Liver (tissue), 9 donors: ENCODE measurements around the gene SCTR. TPM values are rescaled to one million over a fixed set of nuclear protein-coding genes. Genes with fewer than 3 reads are reported as not detected.

Experiments used
- DNase-seq: peaks from one replicate; pipeline ENCODE4 v3.0.0-alpha.2; 2017; ENCODE audit warnings: low spot score
- H3K27ac ChIP-seq, 2 donors: one replicate each; pipeline ENCODE4 v1.7.0; 2013; ENCODE audit warnings: inconsistent platforms in 2 of 2, low read length in 2 of 2, control low read depth in 1 of 2, low read depth in 1 of 2, mild to moderate bottlenecking in 1 of 2
- H3K27me3 ChIP-seq, 4 donors: one replicate each; pipeline versions ENCODE4 v1.6.1 to v1.7.0; 2013; ENCODE audit warnings: low read length in 3 of 4, inconsistent platforms in 1 of 4, mild to moderate bottlenecking in 1 of 4, moderate library complexity in 1 of 4; ENCODE audit not compliant: control insufficient read depth in 4 of 4, insufficient read depth in 4 of 4
- H3K36me3 ChIP-seq, 4 donors: one replicate each; pipeline versions ENCODE4 v1.6.1 to v1.7.0; 2013; ENCODE audit warnings: low read length in 3 of 4, mild to moderate bottlenecking in 3 of 4, low read depth in 1 of 4, moderate library complexity in 1 of 4; ENCODE audit not compliant: control insufficient read depth in 4 of 4, insufficient read depth in 3 of 4
- H3K4me1 ChIP-seq, 4 donors: one replicate each; pipeline versions ENCODE4 v1.6.1 to v1.7.0; 2013; ENCODE audit warnings: low read length in 3 of 4, mild to moderate bottlenecking in 3 of 4, moderate library complexity in 1 of 4; ENCODE audit not compliant: control insufficient read depth in 4 of 4, insufficient read depth in 4 of 4
- H3K4me3 ChIP-seq, 3 donors: one replicate each; pipeline versions ENCODE4 v1.6.1 to v1.7.0; 2013; ENCODE audit warnings: low read length in 3 of 3, control low read depth in 1 of 3, low read depth in 1 of 3, mild to moderate bottlenecking in 1 of 3
- H3K9ac ChIP-seq, 2 donors: one replicate each; pipeline ENCODE4 v1.7.0; 2013; ENCODE audit warnings: low read length in 2 of 2, mild to moderate bottlenecking in 2 of 2, moderate library complexity in 2 of 2, control low read depth in 1 of 2, low read depth in 1 of 2
- H3K9me3 ChIP-seq, 4 donors: one replicate each; pipeline versions ENCODE4 v1.6.1 to v1.7.0; 2013; ENCODE audit warnings: low read length in 3 of 4; ENCODE audit not compliant: control insufficient read depth in 4 of 4
- ATF3 ChIP-seq: IDR thresholded peaks from 2 replicates; pipeline ENCODE4 v1.6.1; 2016; ENCODE audit warnings: antibody characterized with exemption
- CTCF ChIP-seq: fragments of 150-350 bp; IDR thresholded peaks from 2 replicates; pipeline ENCODE4 v1.5.1; 2017; ENCODE audit warnings: improper control_type of control experiment, low read depth, low read length; ENCODE audit not compliant: missing input control
- EGR1 ChIP-seq, 2 donors: IDR thresholded peaks; 2 replicates each; pipeline ENCODE4 v1.6.1; 2016 to 2018; ENCODE audit warnings: antibody characterized with exemption in 2 of 2, low read depth in 2 of 2
- JUND ChIP-seq, 2 donors: IDR thresholded peaks; 2 replicates each; pipeline ENCODE4 v1.6.1; 2016; ENCODE audit warnings: antibody characterized with exemption in 2 of 2
- NR2F2 ChIP-seq: IDR thresholded peaks from 2 replicates; pipeline ENCODE4 v1.6.1; 2016; ENCODE audit warnings: antibody characterized with exemption
- REST ChIP-seq: IDR thresholded peaks from 2 replicates; pipeline ENCODE4 v1.6.1; 2016; ENCODE audit warnings: antibody characterized with exemption, mild to moderate bottlenecking
- SP1 ChIP-seq: IDR thresholded peaks from 2 replicates; pipeline ENCODE4 v1.6.1; 2018; ENCODE audit warnings: antibody characterized with exemption, mild to moderate bottlenecking
- WGBS: extraction: QIAGEN DNeasy Blood & Tissue Kit; methylation state at CpG from one replicate; pipeline ENCODE4 v1.1.7; 2013; 5-methylcytosine and 5-hydroxymethylcytosine counted together
- polyA plus RNA-seq, 2 donors: library from polyadenylated mRNA; stranded (reverse) in 1 of 2; unstranded in 1 of 2; fragments of 200-250 nt in 1 of 2; fragments of >200 nt in 1 of 2; fragmentation: Nextera tagmentation in 1 of 2; extraction: Ambion mirVana in 1 of 2; gene quantifications; one replicate each; pipeline versions ENCODE4 v1.2.1 to v1.2.3, GENCODE V29; 2013 to 2015
- total RNA-seq, 2 donors: library from RNA; depleted of rRNA; stranded (reverse); fragments of >200 nt; gene quantifications; one replicate each; pipeline ENCODE4 v1.2.3, GENCODE V29; 2014
- donor health status: healthy.
- donor health status: healthy.
- donor health status: healthy.
- donor health status: healthy.
- donor health status: healthy.

SCTR gene
- total and polyA plus RNA-seq, 4 donors, result 0.17 to 0.47 (median 0.29) TPM

GRCh38 chr2:119523383-119523951 lies 816 bp downstream of the SCTR start (continued):
- no peak for TF ChIP-seq REST

GRCh38 chr2:119522671-119523070 lies 1.6 kb downstream of the SCTR start:
- Histone ChIP-seq H3K9ac (no peak overlapping the region), H3K9me3 (no peaks in the 10 kb centered on the region), H3K27ac (no peak overlapping the region), H3K27me3 (peaks cover 0 to 17% (median 6%) of the 10 kb centered on the region in 4 donors), H3K4me3 (no peak overlapping the region), H3K36me3 (no peaks in the 10 kb centered on the region), H3K4me1 (peaks cover 1 to 11% (median 7%) of the 10 kb centered on the region in 4 donors)
- DNase-seq, result no peak
- TF ChIP-seq JUND (IDR thresholded peaks at IDR 0.05) (no peak), CTCF (no peak), ATF3 (no peak), SP1 (no peak), NR2F2 (no peak)
- WGBS, result 54% methylated on average over 6 of the region's 6 CpGs

GRCh38 chr2:119521433-119522050 lies 2.7 kb downstream of the SCTR start:
- Histone ChIP-seq H3K9ac (no peak overlapping the region), H3K4me1 (peaks cover 1 to 11% (median 7%) of the 10 kb centered on the region in 4 donors), H3K27me3 (peaks cover 0 to 17% (median 6%) of the 10 kb centered on the region in 4 donors), H3K27ac (no peak overlapping the region), H3K9me3 (no peaks in the 10 kb centered on the region), H3K4me3 (no peak overlapping the region), H3K36me3 (no peaks in the 10 kb centered on the region)
- 87% methylated on average over 11 of the region's 11 CpGs for WGBS
- TF ChIP-seq EGR1 (IDR thresholded peaks at IDR 0.05; ENCODE audit: low read depth in 2 of 2), result no peak
- no peak for DNase-seq
